Measurements from ENCODE around the gene TBCE. TPM values are rescaled to one million over a fixed set of nuclear protein-coding genes. Genes with fewer than 3 reads are reported as not detected.

TBCE gene
- polyA plus RNA-seq, 1 donor from 2014 or later, result 72.9 TPM

- TF ChIP-seq, protein P1, sequence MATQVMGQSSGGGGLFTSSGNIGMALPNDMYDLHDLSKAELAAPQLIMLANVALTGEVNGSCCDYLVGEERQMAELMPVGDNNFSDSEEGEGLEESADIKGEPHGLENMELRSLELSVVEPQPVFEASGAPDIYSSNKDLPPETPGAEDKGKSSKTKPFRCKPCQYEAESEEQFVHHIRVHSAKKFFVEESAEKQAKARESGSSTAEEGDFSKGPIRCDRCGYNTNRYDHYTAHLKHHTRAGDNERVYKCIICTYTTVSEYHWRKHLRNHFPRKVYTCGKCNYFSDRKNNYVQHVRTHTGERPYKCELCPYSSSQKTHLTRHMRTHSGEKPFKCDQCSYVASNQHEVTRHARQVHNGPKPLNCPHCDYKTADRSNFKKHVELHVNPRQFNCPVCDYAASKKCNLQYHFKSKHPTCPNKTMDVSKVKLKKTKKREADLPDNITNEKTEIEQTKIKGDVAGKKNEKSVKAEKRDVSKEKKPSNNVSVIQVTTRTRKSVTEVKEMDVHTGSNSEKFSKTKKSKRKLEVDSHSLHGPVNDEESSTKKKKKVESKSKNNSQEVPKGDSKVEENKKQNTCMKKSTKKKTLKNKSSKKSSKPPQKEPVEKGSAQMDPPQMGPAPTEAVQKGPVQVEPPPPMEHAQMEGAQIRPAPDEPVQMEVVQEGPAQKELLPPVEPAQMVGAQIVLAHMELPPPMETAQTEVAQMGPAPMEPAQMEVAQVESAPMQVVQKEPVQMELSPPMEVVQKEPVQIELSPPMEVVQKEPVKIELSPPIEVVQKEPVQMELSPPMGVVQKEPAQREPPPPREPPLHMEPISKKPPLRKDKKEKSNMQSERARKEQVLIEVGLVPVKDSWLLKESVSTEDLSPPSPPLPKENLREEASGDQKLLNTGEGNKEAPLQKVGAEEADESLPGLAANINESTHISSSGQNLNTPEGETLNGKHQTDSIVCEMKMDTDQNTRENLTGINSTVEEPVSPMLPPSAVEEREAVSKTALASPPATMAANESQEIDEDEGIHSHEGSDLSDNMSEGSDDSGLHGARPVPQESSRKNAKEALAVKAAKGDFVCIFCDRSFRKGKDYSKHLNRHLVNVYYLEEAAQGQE (IDR thresholded peaks at IDR 0.05; ENCODE audit: borderline replicate concordance), result no peak
- no peak for TF ChIP-seq EP300 (conservative IDR thresholded peaks at IDR 0.05; ENCODE audit: poor library complexity, severe bottlenecking)
- TF ChIP-seq, protein P2, sequence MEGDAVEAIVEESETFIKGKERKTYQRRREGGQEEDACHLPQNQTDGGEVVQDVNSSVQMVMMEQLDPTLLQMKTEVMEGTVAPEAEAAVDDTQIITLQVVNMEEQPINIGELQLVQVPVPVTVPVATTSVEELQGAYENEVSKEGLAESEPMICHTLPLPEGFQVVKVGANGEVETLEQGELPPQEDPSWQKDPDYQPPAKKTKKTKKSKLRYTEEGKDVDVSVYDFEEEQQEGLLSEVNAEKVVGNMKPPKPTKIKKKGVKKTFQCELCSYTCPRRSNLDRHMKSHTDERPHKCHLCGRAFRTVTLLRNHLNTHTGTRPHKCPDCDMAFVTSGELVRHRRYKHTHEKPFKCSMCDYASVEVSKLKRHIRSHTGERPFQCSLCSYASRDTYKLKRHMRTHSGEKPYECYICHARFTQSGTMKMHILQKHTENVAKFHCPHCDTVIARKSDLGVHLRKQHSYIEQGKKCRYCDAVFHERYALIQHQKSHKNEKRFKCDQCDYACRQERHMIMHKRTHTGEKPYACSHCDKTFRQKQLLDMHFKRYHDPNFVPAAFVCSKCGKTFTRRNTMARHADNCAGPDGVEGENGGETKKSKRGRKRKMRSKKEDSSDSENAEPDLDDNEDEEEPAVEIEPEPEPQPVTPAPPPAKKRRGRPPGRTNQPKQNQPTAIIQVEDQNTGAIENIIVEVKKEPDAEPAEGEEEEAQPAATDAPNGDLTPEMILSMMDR (IDR thresholded peaks at IDR 0.05; ENCODE audit: poor library complexity, severe bottlenecking), result no peak
- no peak for TF ChIP-seq SMC3 (conservative IDR thresholded peaks at IDR 0.05; ENCODE audit: poor library complexity)
- no peak for TF ChIP-seq RAD21 (conservative IDR thresholded peaks at IDR 0.05)
- TF ChIP-seq EZH2 (IDR thresholded peaks at IDR 0.05; ENCODE audit: borderline replicate concordance, insufficient read depth, low read length, poor library complexity, severe bottlenecking), result no peak
- no peak for TF ChIP-seq POLR2AphosphoS5 (IDR thresholded peaks at IDR 0.05)
- TF ChIP-seq TAF1 (IDR thresholded peaks at IDR 0.05; ENCODE audit: low read depth), result no peak
- no peak for TF ChIP-seq MXI1 (conservative IDR thresholded peaks at IDR 0.05; ENCODE audit: poor library complexity, severe bottlenecking)
- H3K4me2 ChIP-seq (ENCODE audit: low read length), result no peak overlapping the region
- H3K79me2 ChIP-seq (replicated peaks; ENCODE audit: insufficient read depth, low read length), result no peaks in the 10 kb centered on the region
- H3K9me3 ChIP-seq (ENCODE audit: low read length), result no peaks in the 10 kb centered on the region
- no peaks in the 10 kb centered on the region for H3K9me2 ChIP-seq (ENCODE audit: insufficient read depth, low read length)
- H3F3A ChIP-seq (ENCODE audit: insufficient read depth, low read length, poor library complexity, severe bottlenecking), result no peaks in the 10 kb centered on the region
- H3K9ac ChIP-seq (ENCODE audit: low read length), result no peak overlapping the region
- H4K20me1 ChIP-seq (ENCODE audit: insufficient read depth), result no peaks in the 10 kb centered on the region
- H3K27ac ChIP-seq (ENCODE audit: low read length), result no peak overlapping the region
- H2AFZ ChIP-seq (ENCODE audit: low read depth, low read length), result no peak overlapping the region
- no peaks in the 10 kb centered on the region for H3K27me3 ChIP-seq (ENCODE audit: insufficient read depth, low read depth, low read length)
- H3K36me3 ChIP-seq (ENCODE audit: insufficient read depth, low read length), result no peaks in the 10 kb centered on the region
- H3K4me3 ChIP-seq (ENCODE audit: low read length), result no peak overlapping the region
Observed at GRCh38 chr1:235402457-235403200, 35.4 kb downstream of the TBCE start.

- TF ChIP-seq EP300 (conservative IDR thresholded peaks at IDR 0.05; ENCODE audit: poor library complexity, severe bottlenecking) (no peak), POLR2AphosphoS5 (IDR thresholded peaks at IDR 0.05) (no peak), MXI1 (conservative IDR thresholded peaks at IDR 0.05; ENCODE audit: poor library complexity, severe bottlenecking) (no peak), EZH2 (IDR thresholded peaks at IDR 0.05; ENCODE audit: borderline replicate concordance, insufficient read depth, low read length, poor library complexity, severe bottlenecking) (no peak), TAF1 (IDR thresholded peaks at IDR 0.05; ENCODE audit: low read depth) (no peak), SMC3 (conservative IDR thresholded peaks at IDR 0.05; ENCODE audit: poor library complexity) (no peak), RAD21 (conservative IDR thresholded peaks at IDR 0.05) (no peak)
- TF ChIP-seq, protein P1 (IDR thresholded peaks at IDR 0.05; ENCODE audit: borderline replicate concordance), result no peak
- TF ChIP-seq, protein P2 (IDR thresholded peaks at IDR 0.05; ENCODE audit: poor library complexity, severe bottlenecking), result no peak
- Histone ChIP-seq H3K9ac (ENCODE audit: low read length) (no peak overlapping the region), H3K27me3 (ENCODE audit: insufficient read depth, low read depth, low read length) (no peaks in the 10 kb centered on the region), H4K20me1 (ENCODE audit: insufficient read depth) (no peaks in the 10 kb centered on the region), H3K4me3 (ENCODE audit: low read length) (no peak overlapping the region), H3K4me2 (ENCODE audit: low read length) (no peak overlapping the region), H3K79me2 (replicated peaks; ENCODE audit: insufficient read depth, low read length) (no peaks in the 10 kb centered on the region), H3F3A (ENCODE audit: insufficient read depth, low read length, poor library complexity, severe bottlenecking) (no peaks in the 10 kb centered on the region), H3K9me2 (ENCODE audit: insufficient read depth, low read length) (no peaks in the 10 kb centered on the region), H3K36me3 (ENCODE audit: insufficient read depth, low read length) (no peaks in the 10 kb centered on the region), H3K9me3 (ENCODE audit: low read length) (no peaks in the 10 kb centered on the region), H2AFZ (ENCODE audit: low read depth, low read length) (no peak overlapping the region), H3K27ac (ENCODE audit: low read length) (no peak overlapping the region)
Observed at GRCh38 chr1:235403593-235403992, 36.4 kb downstream of the TBCE start.

All from neural cell (in vitro differentiated cells).